HG02759 (cell line): Measurements from ENCODE around the gene PRELID3B.

ENCODE experiments used
- ATAC-seq: cut with Tn5 transposase; IDR thresholded peaks from one replicate; pipeline ENCODE4 v1.9.1; 2021; ENCODE audit warnings: mild to moderate bottlenecking, moderate library complexity; ENCODE audit not compliant: unreplicated experiment

PRELID3B gene

DNA sequence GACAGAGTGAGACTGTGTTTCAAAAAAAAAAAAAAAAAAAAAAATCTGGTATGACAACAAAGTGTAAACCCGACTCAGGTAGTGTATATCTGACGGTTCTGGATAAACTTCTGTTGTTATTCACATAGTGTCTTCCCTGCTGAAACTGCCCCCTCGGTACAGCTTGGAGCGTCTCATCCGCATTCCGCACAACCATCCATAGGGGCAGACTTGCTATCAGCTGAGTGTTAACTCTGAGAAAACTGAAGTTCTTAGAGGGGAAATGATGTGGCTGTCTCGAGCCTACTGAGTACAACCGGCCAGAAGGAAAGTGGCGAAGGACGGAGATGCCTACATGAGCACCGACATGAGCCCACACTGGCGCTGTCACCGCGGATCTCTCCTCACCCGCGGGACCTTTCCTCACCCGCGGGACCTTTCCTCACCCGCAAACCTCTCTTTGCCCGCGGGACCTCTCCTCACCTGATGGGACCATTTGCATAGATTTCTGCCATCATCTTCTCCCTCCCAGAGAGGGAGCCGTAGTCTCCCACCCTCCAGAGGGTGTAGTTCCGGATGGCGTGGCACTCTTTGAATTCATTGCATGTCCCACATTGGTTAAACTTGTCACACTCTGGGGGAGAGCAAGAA, 45.3 kb downstream of the PRELID3B start:
- no peak for ATAC-seq

DNA sequence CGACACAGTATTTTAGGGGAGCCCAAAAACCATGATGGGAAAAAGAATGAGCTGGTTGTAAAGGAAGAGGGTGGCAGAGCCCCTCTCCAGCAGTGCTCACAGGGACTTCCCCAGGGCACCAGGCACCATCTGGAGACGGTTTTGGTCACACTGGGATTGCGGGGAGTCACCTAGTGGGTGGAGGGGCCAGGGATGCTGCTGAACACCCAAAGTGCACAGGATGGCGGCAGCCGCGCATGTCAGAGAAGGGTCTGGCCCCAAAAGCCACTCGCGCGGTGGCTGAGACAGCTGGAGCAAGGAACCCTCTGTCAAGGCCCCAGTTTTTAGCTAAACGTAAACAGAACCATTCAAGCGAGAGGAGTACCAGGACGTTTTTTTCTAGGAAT, 46.4 kb downstream of the PRELID3B start:
- no peak for ATAC-seq

DNA sequence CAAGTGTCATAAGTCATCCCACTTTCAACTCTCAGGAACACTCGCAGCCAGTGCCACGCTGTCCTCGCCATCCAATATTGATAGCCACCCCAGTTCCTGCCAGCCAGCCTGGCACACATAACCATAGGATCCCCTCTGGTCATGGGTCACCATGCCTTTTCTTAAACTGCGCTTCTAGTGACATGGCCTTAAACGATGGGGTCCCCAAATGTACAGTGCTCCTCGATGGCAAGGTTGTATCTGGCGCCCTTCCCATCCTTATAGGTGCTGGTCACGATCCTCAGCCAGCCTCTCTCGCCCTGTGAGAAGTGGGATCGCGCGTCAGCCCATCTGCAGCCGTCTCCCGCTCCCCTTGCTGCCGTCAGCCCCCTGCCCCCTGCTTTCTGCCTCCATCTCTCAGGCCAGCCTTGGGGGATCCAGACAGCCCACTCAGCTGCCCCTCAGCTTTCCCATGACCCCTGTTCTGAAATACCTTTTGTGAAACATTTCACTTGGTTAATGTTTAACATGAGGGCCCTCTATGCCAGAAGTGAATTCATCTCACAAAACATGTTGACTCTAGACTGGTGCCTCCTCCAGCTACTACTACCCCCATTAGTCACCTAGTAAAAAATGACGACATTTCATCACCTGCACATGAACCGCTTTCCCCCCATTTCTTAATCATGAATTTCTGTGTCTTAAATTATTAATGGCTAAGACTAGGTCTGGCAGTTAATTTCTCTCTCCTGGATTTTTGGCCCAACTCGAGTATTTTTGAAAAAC, 46.9 kb downstream of the PRELID3B start:
- ATAC-seq, result no peak

DNA sequence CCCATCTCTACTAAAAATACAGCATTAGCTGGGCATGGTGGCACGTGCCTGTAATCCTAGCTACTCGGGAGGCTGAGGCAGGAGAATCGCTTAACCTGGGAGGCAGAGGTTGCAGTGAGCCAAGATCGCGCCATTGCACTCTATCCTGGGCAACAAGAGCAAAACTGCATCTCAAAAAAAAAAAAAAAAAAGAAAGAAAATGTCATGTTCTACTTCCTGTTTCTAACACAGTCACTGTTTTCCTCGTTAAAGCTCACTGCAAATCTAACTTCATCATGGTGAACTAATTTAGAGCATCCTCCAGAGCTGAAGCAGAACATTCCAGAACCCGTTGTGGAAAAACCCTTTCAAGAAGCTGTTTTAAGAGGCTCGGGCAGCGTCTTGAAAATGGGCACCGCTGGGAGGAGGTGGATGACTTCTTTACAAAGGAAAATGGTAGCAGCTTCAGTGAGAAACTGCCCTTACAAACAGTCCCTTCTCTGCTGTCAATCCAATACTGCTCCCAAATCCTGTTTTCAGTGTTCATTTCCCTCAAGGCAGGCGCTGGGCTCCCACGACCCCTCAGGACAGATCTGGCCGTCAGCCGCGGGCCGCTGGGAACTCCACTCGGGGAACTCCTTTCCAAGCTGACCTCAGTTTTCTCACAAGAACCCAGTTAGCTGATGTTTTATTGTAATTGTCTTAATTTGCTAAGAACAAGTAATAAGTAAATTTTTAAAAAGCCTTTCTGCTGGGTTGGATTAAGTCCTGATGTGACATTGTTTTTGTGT, 48.0 kb downstream of the PRELID3B start:
- ATAC-seq, result no peak

DNA sequence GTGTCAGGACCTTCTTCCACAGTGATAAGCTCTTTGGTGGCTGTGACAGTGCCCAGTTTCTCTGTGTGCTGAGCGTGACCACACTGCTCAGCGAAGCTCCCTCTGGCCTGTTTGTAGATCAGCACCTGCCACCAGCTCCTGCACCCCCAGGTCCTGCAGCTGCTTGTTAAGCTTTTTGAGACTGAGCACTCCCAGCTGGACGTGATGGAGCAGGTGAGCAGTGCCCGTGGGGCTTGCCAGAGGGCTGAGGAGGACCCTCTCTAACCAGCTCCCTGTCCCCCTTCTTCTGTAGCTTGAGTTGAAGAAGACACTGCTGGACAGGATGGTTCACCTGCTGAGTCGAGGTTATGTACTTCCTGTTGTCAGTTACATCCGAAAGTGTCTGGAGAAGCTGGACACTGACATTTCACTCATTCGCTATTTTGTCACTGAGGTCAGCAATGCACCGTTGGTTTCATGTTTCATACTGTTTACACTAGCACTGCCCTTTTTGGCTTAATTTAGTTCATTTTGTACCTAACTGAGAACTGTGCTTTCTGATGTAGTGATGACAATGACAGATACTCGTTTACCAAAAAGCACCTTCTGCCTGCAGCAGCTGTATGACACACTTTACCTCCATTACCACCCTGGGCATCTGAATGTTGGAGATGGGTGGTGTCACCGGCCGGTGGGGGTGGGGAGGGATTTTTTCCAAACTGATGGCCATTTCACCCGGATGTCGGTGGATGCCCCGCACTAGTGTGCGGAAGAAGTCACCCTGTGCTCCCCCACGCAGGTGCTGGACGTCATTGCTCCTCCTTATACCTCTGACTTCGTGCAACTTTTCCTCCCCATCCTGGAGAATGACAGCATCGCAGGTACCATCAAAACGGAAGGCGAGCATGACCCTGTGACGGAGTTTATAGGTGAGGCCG, 49.0 kb downstream of the PRELID3B start:
- no peak for ATAC-seq

DNA sequence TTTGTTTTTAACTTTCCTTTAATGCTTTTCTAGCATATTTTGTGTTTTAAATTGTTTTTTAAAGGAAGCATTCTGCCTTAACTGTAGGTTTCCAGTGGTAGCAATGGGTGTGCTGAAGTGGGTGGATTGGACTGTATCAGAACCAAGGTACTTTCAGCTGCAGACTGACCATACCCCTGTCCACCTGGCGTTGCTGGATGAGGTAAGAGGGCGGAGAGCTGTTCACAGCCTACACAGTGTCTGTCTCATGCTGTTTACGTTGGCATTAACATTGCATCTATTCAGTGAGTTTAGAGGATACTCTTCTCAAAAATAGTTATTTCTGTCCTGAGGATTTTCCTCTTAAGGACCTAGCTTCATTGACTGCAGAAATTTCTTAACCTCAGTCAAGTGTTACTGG, 49.7 kb downstream of the PRELID3B start:
- ATAC-seq, result no peak

DNA sequence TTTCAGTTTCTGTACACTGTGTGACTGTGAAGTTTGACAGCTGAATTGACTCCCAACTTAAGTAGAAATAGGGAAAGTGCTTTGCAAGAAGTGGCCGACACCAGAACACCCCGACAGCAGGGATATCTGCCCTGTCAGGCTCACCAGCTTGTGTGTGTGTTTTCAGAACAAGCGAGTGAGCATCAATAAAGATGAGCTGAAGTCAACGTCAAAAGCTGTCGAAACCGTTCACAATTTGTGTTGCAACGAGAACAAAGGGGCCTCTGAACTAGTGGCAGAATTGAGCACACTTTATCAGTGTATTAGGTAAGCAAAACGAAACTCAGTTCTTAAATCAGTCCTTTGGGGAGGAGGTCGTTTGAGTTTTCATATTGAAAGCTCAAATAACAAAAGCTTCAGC, 50.9 kb downstream of the PRELID3B start:
- ATAC-seq, result no peak

DNA sequence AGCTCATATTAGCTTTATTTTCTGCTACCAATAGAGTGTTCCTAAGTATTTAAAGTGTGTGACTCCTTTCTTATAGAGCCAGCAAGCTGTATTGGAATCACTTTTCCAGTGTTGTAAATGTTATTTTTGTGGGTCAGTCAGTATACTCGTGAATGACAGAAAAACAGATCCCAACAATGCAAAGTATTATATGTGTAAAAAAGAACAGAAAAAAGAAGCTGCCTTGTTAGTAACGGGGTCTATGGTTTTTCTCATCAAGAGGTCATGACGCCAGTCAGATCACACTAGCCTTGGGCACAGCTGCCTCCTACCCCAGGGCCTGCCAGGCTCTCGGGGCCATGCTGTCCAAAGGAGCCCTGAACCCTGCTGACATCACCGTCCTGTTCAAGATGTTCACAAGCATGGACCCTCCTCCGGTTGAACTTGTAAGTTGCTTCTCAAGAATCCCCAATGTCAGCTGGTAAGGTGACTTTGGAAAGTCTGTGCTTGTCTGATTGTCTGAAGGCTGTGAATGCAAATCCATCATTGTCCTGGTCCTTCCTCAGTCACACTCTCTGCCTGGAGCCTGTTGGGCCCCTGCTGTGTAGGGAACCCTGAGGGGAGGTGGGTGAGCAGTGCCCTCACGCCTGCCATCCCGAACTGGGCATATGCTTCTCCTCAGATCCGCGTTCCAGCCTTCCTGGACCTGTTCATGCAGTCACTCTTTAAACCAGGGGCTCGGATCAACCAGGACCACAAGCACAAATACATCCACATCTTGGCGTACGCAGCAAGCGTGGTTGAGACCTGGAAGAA, 51.7 kb downstream of the PRELID3B start:
- ATAC-seq, result no peak

DNA sequence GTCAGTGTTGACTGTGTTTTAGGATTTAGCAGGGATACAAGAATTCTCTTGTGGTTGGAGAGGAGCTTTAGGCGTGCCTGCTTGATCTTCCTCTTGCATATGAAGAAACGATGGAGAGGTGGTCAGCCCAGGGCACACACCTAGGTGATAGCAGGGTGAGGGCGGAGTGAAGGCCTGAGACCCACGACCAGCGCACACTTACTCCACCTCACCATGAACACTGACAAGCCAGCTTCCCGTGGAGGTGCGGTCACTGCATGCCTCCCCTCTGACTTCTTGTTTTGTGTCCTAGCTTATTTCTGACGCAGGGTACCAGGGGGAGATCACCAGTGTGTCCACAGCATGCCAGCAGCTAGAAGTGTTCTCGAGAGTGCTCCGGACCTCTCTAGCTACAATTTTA, 53.4 kb downstream of the PRELID3B start:
- no peak for ATAC-seq

DNA sequence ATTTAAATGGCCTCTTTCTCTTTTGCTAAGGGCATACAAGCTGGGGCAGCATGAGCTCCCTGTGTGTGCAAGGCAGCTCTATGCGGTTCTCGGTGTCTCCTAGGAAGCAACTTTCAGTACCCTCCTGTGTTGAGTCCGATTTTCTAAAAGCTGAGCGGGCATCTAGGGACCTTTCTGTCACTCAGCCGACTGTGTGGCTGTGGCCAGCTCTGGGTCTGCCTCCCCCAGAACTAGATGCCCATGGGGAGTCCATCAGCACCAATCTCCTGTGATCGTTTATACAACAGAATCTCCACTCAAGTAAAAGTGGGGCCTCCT, 54.1 kb downstream of the PRELID3B start:
- ATAC-seq, result no peak

DNA sequence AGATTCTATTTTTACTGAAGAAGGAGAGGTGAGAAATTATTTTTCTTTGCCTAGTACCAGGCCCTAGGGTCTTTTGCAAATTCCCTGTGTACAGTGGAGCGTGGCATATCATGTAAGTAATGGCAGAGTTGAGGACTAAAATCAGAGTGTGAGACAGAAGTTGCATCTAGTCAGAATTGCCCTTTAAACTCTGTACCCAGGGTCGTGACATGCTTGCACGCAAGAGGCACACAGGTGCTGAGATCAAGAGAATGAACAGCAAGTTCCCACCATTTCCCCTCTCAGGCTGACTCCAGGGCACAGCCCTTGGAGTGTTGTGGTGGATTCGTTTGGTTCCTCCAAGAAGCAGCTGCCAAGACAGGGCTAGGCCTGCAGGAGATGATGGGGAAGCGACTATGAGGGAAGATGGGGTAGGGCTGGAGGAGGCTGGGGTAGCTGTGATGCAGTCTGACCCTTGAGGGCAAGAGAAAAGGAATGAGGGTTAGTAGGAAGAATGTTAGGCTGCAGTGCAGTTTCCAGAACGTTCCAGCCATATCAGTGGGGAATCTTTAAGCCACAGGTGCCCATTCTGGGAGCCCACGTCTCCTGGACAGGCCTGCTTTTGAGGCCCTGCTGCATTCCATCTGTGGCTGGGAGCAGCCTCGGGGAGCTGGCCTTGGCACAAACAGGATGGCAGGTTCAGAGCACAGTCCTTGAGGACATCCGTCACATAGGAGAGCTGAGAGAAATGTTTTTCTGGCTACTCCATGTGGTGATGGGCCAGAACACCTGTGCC, 54.6 kb downstream of the PRELID3B start:
- ATAC-seq, result no peak

DNA sequence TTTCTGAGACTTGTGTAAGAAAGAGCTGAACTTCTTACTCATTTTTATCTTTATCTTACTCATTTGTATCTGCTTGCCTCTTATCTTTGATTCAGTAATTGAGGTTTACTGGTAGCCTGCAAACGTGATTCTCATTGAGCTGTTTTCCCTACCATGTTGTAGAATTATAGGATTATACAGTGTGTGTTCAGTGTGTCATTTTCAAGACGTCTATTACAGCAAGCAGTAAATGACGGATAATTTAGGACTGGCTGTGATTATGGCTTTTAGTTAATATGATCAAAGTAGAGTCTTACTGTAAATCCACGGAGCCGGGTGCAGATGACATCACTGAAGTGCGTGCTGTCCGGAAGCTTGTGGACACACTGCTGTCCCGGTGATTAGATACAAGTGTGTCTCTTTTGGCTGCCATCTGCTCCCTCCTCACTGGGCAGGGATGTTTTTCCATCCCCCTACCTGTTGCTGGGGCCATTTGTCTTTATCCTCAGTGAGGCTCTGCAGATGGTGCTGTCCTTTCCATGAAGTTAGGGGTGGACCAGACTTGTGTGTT, 55.5 kb downstream of the PRELID3B start:
- no peak for ATAC-seq

DNA sequence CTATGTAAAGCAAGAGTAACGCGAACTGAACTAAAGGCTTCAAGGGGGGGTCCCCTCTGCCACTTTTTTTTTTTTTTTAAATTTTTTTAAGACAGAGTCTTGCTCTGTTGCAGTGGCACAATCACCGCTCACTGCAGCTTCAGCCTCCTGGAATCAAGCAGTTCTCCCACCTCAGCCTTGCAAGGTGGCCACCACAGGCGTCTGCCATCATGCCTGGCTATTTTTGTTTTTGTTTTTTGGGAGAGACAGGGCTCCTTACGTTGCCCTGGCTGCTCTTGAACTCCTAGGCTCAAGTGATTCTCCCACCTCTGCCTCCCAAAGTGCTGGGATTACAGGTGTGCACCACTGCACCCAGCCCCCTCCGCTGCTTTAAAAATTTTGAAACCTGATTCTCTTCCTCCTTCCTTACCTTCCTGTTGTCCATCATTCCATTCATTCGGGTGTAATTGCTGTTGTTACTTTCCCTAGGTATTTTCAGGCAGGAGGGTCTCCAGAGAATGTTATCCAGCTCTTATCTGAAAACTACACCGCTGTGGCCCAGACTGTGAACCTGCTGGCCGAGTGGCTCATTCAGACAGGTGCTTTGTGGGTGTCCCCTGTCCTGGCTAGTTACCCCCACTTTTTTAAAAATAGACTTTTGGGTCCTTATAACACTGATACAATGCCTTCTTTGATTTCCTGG, 56.2 kb downstream of the PRELID3B start:
- no peak for ATAC-seq

DNA sequence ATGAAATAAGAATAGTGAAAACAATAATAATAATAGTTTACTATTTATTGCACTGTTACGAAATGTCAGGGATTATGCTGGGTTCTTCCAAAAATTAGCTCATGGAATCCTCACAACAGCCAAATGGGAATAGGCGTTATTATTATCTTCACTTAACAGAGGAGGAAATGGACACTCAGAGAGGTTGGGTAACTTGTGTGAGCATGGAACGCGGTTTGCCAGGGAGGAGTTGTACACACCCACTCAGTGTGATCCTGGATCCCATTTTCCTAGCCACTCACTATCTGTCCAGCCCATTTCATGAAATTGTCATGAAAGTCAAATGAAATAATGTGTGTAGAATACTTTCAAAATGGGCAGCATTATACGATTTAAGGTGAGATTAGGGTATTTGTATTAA, 56.9 kb downstream of the PRELID3B start:
- no peak for ATAC-seq

DNA sequence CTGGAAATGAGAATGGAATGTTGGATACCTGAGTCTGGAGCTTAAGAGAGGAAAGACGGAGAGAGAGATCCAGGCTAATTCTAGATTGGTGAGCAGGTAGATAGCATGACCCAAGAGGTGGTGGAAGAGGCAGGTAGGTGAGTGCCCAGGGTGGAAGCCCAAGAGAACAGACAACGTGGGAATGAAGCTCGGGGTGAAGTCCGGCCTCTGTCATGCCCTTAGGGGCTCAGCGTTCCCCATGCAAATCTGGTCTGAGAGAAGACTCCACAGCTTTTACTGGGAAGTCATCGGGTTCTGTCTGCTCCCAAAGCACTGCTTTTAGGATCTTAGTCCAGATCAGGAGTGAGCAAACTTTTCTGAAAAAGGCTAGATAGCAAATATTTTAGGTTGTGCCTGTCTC, 57.9 kb downstream of the PRELID3B start:
- no peak for ATAC-seq
